ENCODE measurements around the gene PTPA. TPM values are rescaled to one million over a fixed set of nuclear protein-coding genes. Genes with fewer than 3 reads are reported as not detected.

PTPA gene
- total and polyA plus RNA-seq, 9 of the 15 experiments (the other 6 are each of a cell fraction or from before 2014, with no cell fraction given) = 1.7 to 121 (median 72.6) TPM

GRCh38 chr9:129156163-129156562 lies 44.9 kb downstream of the PTPA start (continued):
- no peak for TF ChIP-seq E2F5 (CRISPR knock-in tag; IDR thresholded peaks at IDR 0.05)
- no peak for TF ChIP-seq XRCC3 (IDR thresholded peaks at IDR 0.05)
- TF ChIP-seq ZNF282 (CRISPR knock-in tag; IDR thresholded peaks at IDR 0.05) = no peak
- TF ChIP-seq, protein P1, sequence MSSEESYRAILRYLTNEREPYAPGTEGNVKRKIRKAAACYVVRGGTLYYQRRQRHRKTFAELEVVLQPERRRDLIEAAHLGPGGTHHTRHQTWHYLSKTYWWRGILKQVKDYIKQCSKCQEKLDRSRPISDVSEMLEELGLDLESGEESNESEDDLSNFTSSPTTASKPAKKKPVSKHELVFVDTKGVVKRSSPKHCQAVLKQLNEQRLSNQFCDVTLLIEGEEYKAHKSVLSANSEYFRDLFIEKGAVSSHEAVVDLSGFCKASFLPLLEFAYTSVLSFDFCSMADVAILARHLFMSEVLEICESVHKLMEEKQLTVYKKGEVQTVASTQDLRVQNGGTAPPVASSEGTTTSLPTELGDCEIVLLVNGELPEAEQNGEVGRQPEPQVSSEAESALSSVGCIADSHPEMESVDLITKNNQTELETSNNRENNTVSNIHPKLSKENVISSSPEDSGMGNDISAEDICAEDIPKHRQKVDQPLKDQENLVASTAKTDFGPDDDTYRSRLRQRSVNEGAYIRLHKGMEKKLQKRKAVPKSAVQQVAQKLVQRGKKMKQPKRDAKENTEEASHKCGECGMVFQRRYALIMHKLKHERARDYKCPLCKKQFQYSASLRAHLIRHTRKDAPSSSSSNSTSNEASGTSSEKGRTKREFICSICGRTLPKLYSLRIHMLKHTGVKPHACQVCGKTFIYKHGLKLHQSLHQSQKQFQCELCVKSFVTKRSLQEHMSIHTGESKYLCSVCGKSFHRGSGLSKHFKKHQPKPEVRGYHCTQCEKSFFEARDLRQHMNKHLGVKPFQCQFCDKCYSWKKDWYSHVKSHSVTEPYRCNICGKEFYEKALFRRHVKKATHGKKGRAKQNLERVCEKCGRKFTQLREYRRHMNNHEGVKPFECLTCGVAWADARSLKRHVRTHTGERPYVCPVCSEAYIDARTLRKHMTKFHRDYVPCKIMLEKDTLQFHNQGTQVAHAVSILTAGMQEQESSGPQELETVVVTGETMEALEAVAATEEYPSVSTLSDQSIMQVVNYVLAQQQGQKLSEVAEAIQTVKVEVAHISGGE (CRISPR knock-in tag; IDR thresholded peaks at IDR 0.05) = no peak
- no peak for TF ChIP-seq SMC3 (conservative IDR thresholded peaks at IDR 0.05; ENCODE audit: insufficient read depth, low read depth, low read length)
